Measurements from ENCODE around the gene RSRC2.
"Not testable (repeated sequence)": the region's sequence is repeated elsewhere in the genome, so short reads cannot be mapped to it uniquely, and the experiment has no call there.

RSRC2 gene, protein sequence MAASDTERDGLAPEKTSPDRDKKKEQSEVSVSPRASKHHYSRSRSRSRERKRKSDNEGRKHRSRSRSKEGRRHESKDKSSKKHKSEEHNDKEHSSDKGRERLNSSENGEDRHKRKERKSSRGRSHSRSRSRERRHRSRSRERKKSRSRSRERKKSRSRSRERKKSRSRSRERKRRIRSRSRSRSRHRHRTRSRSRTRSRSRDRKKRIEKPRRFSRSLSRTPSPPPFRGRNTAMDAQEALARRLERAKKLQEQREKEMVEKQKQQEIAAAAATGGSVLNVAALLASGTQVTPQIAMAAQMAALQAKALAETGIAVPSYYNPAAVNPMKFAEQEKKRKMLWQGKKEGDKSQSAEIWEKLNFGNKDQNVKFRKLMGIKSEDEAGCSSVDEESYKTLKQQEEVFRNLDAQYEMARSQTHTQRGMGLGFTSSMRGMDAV

DNA sequence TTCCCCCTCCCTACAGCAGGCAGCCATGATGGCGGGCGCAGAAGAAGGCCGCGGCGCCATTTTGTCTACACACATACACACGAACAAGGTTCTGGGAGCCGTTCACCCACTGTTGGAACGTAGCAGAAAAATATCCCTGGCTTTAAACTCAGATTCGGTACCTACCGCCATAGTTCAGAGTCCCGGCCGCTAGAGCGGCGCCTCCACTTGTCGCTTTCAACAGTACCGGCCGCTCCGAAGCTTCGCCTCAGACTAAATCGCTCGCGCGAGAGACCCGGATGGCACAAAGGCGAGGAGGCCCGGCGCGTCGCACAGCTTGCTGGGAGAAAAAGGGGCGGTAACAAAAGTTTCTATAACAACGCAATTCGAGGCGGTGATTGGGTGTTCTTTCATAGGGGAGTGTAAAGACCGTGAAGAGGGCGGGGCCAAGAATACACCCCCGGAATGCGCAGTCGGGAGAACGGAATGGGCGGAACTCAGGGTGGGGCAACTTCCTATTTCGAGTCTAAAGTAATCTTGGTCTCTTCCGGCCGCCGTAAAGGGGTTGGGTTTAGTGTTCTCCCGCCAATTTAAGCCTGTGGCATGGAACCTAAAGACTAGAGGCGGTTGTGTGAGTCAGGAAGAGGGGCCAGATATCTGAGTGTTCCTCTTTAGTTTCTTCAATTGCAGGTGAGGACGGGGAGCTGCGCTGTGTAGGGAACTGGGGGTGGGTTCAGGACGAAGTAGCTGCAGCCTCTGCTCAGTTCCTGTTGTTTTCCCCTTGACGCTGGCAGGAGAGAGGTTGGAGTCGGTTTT is at the start of gene RSRC2, which contains the start of gene KNTC1:
RSRC2 (minus strand) TSS at position 254 of the 795 bp plus-strand sequence; CDS start at position 171, 83 bp downstream.
KNTC1 (plus strand) TSS at position 567 of the 795 bp plus-strand sequence. CDS start 2,815 bp downstream, outside the sequence.
- peak within 1 kb of the TSS; percentile 79 for H3K4me3 ChIP-seq (ENCODE audit: control insufficient read depth, low read depth, low read length)
- DNase-seq (ENCODE audit: low read depth): peak; percentile 98
- TF ChIP-seq, protein P1, sequence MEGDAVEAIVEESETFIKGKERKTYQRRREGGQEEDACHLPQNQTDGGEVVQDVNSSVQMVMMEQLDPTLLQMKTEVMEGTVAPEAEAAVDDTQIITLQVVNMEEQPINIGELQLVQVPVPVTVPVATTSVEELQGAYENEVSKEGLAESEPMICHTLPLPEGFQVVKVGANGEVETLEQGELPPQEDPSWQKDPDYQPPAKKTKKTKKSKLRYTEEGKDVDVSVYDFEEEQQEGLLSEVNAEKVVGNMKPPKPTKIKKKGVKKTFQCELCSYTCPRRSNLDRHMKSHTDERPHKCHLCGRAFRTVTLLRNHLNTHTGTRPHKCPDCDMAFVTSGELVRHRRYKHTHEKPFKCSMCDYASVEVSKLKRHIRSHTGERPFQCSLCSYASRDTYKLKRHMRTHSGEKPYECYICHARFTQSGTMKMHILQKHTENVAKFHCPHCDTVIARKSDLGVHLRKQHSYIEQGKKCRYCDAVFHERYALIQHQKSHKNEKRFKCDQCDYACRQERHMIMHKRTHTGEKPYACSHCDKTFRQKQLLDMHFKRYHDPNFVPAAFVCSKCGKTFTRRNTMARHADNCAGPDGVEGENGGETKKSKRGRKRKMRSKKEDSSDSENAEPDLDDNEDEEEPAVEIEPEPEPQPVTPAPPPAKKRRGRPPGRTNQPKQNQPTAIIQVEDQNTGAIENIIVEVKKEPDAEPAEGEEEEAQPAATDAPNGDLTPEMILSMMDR (IDR thresholded peaks at IDR 0.05; ENCODE audit: control insufficient read depth, insufficient read depth, low read depth, low read length, missing control alignments): no peak

DNA sequence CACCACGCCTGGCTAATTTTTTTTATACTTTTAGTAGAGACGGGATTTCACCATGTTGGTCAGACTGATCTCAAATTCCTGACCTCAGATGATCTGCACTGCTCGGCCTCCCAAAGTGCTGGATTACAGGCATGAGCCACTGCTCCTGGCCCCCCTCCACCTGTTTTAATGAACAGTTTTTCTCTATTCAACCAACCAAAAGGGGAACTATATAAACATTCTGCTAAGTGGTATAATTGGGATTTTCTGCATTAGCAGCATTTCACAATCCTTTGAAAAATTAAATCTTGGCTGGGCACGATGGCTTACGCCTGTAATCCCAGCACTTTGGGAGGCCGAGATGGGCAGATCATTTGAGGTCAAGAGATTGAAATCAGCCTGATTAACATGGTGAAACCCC is 45.1 kb upstream of the RSRC2 start:
- no peak for DNase-seq (ENCODE audit: low read depth)
- TF ChIP-seq, protein P1 (IDR thresholded peaks at IDR 0.05; ENCODE audit: control insufficient read depth, insufficient read depth, low read depth, low read length, missing control alignments): no peak
- H3K4me3 ChIP-seq (ENCODE audit: control insufficient read depth, low read depth, low read length): no peak overlapping the region

DNA sequence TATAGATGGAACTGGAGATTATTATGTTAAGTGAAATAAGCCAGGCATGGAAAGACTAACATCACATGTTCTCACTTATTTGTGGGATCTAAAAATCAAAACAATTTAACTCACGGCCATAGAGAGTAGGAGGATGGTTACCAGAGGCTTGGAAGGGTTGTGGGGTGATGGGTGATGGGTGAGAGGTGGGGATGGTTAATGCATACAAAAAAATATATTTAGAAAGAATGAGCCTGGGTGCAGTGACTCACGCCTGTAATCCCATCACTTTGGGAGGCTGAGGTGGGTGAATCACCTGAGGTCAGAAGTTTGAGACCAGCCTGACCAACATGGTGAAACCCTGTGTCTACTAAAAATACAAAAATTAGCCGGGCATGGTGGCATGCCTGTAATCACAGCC is 43.3 kb upstream of the RSRC2 start:
- DNase-seq (ENCODE audit: low read depth); H3K4me3 ChIP-seq (ENCODE audit: control insufficient read depth, low read depth, low read length): not testable (repeated sequence)

DNA sequence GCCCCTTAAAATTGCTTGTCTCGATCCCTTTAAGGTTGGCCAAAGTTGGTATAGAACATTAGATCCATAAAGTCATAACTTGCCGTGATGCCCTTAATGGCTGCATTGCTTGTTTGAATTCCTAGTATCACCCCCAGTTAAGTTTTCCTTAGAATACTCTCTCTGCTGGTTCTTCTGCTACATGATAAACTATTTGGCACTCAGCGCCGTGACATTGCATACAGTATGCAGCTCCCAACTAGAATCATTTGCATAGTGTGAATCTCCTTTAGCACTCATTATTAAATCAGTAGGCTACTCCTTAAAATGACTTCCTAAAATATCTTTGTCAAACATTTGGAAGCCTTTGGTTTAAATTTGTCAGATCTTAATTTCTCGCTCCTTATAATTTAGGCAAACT is 42.6 kb upstream of the RSRC2 start:
- DNase-seq (ENCODE audit: low read depth): no peak

DNA sequence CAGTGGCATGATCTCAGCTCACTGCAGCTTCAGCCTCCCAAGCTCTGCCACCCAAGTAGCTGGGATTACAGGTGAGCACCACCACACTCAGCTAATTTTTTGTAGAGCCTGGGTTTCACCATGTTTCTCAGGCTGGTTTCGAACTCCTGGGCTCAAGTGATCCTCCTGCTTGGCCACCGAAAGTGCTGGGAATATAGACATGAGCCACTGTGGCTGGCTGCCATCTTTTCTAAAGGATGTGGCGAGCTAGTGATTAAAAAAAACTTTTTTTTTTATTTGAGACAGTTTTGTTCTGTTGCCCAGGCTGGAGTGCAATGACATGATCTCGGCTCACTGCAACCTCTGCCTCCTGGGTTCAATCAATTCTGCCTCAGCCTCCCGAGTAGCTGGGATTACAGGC is 40.1 kb upstream of the RSRC2 start:
- not testable (repeated sequence) for DNase-seq (ENCODE audit: low read depth); H3K4me3 ChIP-seq (ENCODE audit: control insufficient read depth, low read depth, low read length)

More for the DNA sequence above, 42.6 kb upstream of the RSRC2 start:
- no peak overlapping the region for H3K4me3 ChIP-seq (ENCODE audit: control insufficient read depth, low read depth, low read length)
- TF ChIP-seq, protein P1 (IDR thresholded peaks at IDR 0.05; ENCODE audit: control insufficient read depth, insufficient read depth, low read depth, low read length, missing control alignments): no peak

DNA sequence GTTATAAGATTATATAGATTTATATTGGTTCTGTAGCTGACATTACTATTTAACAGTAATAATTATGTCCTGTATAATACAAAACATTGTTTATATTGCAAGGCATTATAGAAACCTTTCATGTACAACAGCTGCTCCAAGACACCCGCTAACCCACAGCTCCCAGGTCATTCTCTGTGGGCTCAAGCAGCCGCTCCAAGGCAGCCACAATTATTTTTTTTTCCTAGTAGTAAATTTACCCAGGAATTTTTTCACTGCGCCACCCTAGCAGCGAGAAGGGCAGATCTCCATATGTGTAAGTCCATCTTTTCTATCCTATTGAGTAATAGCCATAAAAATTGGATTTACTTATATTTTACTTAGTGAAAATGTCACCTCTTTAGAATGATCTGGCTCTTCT is 36.6 kb upstream of the RSRC2 start:
- no peak for DNase-seq (ENCODE audit: low read depth)
- TF ChIP-seq, protein P1 (IDR thresholded peaks at IDR 0.05; ENCODE audit: control insufficient read depth, insufficient read depth, low read depth, low read length, missing control alignments): no peak

DNA sequence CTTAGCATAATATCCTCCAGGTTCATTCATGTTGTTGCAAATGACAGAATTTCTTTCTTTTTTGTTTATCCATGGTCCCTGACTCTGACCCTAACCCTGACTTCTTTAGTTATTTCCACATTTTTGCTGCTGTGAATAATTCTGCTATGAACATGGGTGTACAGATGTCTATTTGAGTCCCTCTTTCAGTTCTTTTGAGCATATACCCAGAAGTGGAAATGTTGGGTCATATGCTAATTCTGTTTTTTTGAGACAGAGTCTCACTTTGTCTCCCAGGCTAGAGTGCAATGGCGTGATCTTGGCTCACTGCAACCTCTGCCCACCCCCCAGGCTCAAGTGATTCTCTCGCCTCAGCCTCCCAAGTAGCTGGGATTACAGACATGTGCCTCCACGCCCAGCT is 33.4 kb upstream of the RSRC2 start:
- TF ChIP-seq, protein P1 (IDR thresholded peaks at IDR 0.05; ENCODE audit: control insufficient read depth, insufficient read depth, low read depth, low read length, missing control alignments): no peak
- no peak overlapping the region for H3K4me3 ChIP-seq (ENCODE audit: control insufficient read depth, low read depth, low read length)
- no peak for DNase-seq (ENCODE audit: low read depth)

More for the DNA sequence above, 36.6 kb upstream of the RSRC2 start:
- no peak overlapping the region for H3K4me3 ChIP-seq (ENCODE audit: control insufficient read depth, low read depth, low read length)

Measured in AG09309 (cell line).